Measurements from ENCODE around the gene DOK4.
"Not testable (repeated sequence)": the region's sequence is repeated elsewhere in the genome, so short reads cannot be mapped to it uniquely, and the experiment has no call there.

The DOK4 gene

DNA sequence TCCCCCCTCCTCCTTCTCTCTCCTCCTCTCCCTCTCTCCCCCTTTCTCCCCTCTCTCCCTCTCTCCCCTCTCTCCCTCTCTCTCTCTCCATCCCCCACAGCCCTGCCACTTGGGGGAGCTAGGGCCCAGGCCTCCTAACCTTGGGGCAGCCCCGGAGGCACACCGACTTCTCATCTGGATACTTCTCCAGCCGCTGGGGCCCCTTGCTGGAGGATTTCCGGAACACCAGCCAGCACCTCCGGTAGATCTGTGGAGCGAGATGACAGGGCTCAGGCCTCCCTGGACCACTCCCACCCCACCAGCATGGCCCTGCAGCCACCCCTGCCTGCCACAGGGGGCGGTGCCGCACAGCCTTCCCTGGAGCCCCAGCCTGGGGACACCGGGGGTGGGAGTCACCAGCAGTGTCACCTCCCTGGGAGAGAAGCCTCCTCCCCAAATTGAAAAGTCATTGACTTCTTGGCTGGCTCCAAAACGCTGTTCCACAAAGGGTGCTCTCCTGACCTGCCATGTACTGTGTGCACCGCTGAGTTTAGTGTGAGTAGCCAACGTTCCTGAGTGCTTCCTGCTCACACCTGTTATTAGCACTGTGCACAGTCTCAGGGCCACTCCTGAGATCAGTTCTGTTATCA, 10.5 kb downstream of the DOK4 start:
- FAIRE-seq: no peak

DNA sequence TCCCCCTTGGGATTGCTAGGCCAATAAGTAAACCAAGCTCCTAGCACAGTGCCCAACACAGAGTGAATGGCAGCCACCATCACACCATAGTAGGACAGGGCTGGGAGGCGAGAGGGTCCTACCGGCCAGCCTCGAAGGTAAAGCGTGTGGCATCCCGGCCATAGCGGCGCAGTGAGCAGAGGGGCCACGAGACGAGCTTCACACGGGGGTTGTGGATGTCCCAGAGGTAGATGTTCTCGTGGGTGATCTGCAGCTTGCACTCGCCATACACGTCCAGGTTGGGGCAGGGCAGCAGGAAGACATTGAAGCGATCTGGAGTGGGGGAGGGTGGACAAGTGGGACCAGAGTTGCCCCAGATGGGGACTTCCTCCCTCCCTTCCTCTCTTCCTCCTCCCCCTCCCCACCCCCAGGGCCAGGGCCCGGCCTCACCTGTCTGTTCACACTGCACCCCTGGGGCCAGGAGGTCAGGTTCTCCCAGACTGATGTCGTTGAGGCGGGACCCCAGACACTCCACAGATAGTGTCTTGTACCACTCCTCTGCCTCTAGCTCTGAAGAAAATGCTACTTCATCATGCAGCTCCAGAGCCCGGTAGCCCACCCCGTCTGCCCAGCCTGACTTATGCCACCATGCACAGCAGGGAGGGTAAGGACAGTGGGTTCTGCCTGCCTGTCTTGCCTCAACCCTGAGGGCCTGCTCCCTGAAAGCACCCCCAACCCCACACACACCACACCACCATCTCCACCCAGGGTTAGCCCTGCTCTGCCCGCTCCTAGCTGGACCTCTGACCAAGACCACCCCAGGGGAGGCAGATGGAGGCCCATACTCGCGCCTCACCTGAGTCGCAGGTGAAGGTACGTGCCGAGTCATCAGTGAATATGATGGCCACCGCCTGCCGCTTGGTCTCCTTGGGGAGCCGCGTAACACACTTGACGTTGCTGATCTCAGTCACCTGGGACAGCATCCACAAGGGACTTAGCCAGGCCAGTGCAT, 11.3 kb downstream of the DOK4 start:
- FAIRE-seq: no peak

DNA sequence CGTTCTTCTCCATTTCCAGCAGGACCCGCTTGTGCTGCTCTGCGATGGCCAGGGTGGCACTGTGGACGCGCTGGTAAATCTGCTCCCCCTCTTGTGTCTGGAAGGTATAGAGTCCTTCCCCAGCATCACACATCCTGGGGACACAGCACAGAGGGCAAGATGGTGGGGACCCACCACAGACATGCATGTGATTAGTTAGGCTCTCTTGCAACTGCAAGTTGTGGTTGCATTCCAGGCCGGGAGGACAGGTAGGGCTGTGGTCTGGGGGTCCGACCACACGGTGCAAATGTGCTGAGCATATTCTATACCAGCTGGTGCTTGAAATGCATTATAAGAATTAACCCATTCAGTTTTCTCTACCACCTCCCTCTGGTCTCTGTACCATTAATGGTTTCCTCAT, 12.4 kb downstream of the DOK4 start:
- no peak for FAIRE-seq

DNA sequence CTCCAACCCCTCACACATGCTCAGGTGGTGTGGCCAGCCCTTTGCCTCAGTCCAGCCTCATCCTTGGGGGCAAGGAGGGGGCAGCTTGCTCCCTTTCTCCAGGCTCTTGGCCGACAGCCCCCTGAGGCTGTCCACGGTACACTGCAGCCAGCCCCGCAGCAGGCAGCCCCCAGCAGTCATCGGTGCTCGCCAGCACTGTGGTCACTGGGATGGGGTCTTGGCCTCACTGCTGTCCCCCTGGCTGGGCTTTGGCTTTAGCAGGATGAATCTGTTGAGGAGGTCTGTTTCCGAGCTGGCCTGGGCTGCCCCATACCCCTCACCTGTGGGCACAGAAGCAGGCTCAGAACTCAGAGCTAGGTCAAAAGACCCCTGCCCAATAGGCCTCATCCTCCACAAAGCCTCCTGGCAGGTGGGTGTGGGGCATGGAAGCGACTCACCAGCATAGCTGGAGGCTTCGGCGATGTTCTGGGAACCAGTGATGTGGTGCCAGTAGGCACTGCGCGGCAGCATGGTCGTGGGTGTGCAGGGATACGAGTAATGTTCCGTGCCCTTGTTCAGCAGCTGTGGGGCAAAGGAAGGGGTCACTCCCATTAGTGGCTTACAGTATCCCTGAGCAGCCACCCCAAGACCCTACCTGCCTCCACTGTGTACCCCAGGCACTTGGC, 13.0 kb downstream of the DOK4 start:
- no peak for FAIRE-seq

DNA sequence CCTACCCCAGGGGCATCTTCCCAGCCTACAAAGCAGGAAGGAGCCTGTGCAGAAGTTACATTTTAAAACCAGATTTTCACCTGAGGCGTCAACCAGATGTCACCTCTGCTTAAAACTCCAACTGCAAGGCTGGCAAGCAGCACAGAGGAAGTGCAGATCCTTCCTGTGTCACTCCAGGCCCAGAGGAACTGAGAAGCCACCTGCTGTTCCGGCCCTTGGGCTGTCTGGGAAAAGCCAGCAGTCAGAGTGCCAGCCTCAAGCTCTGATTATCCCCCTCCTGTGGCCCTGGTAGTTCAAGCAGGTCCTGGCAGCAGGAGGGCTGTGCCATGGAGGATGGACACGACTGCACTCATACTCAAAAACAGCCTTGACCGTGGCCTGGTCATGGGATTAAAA, 13.6 kb downstream of the DOK4 start:
- no peak for FAIRE-seq

DNA sequence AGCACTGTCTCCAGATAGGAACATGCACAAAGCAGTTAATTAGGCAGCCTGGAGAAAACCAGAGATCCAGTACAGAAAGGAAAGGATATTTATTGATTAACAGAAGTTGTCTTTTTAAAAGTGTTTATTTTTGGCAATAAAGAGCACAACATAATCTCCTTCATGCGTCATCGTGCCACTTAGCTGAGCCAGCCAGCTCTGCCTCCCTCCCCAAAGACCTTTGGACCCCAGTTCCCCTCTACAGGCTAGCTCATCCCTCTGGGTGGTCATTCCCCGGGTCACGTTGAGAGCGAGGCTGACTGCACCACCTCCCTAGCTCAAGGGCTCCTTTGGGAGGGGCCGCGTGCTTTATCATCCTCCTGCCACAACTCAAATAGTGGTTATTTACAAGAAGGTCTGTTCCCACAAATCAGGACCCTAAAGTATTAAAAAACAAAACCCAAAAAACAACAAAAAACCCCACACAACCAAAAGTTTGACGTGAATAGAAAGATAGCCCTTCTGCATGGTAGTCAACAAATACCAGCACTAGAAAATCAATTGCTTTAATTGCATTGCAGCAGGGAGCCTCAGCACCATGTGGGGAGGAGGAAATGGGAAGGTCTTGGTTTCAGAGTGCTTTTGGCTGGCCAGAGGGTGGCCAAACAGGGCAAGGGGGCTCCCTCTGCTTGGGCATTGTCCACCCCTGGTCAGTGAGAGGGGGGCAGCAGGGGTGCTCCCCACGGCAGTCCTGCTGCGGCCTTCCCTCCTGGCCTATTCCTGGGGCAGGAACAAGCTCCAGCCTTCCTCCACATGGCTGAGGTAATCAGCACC, 14.2 kb downstream of the DOK4 start:
- no peak for FAIRE-seq

DNA sequence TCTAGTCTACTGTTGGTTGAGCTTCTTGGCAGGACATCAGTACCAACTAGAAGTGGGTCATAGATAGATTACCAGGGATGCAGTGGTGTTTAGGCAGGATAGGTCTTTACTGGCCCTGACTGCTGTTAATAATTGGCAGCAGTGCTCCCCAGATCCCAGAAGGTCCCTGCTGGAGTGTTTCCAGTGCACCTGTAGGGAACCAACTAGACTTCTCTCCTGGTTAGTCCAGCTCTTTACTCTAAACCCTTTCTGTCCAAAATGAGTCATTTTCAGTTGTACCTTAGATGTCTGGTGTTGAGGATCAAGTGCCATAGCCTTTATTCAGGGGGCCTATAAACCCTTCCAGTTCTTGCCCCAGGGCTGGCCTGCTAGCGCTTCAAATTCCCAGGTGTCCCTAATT, 15.1 kb downstream of the DOK4 start:
- no peak for FAIRE-seq

DNA sequence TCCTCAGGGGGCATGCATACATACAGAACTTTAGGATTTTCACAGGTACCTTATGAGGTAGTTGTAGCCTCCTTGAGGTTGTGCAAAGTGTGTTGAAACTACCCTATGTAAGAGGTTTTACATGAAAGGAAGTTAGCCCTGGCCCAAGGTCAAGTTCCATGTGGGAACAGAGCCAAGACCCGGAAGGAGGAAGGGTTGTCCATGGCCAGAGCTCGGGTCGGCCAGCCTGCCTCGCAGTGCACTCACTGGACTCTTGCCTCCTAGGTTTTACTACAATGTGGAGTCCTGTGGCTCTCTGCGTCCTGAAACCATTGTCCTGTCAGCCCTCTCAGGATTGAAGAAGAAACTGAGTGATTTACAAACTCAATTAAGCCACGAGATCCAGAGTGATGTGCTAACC, 15.6 kb downstream of the DOK4 start:
- no peak for FAIRE-seq

DNA sequence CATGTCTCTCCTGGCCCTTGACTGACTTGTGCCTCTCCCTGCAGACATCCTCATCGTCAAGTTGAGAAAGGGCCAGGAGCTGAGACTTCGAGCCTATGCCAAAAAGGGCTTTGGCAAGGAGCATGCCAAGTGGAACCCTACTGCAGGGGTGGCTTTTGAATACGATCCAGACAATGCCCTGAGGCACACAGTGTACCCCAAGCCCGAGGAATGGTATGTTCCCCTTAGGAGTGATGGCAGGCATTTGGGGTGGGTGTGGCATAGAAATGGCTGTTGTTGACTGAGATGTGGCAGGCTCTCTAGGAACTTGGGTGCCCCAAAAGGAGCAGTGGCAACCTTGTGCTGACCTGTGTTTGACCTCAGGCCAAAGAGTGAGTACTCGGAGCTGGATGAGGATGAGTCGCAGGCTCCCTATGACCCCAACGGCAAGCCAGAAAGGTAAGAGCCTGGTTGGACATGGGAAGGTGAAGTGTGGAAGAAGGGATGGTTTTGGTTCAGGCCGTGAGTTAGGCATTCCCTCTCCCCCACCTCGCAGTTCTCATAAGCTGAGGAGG, 16.3 kb downstream of the DOK4 start:
- no peak for FAIRE-seq

DNA sequence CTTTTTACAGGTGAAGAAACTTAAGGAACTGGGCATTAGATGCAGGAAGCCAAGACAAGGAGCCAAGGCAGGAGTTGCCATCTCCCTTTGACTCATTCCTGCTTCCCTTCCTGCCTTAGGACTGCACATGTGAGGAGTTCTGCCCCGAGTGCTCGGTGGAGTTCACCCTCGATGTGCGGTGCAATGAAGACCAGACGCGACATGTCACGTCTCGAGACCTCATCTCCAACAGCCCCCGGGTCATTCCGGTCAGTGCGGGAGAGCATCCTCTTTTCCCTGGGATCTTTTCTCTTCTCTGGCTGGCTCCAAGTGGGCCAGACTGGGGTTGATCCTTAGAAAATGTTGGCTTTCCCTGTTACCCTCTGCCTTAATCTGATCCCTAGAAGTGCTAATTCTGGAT, 17.2 kb downstream of the DOK4 start:
- no peak for FAIRE-seq

DNA sequence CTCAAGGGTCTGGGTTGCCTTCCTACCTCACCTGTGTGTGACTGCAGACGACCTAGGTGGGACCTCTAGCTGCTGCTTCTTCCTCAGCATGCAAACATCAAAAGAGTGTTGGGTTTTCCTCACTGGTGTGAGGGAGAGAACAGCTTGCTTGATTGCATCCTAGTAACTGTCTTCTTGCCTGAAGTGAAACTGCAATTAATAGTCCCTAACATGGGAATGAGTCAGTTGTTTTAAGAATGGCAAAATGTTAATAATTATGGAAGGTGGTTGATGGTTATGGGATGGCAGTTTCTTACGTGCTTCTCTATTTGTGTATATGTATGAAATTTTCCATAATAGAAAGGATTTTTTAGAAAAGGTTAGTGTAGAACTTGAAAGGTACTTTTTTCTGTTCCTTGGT, 17.9 kb downstream of the DOK4 start:
- FAIRE-seq: no peak

DNA sequence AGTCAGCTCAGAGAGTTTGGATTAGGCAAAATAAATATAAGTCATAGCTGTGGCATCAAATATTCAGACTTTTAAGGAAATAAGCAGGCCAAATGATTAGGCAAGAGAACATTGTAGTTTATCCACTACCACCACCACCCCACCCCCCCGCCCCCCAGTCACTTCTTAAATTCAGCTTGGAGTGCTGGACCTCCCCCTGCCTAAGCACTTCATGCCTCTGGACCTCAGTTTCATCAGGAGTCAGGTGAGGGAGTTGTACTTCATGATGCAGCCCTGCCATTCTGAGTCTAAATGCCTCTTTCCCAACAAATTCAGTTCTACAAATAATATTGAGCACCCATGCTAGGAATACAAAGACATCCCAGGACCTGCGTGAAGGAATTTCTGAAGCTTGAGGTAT, 21.8 kb downstream of the DOK4 start:
- no peak for FAIRE-seq

DNA sequence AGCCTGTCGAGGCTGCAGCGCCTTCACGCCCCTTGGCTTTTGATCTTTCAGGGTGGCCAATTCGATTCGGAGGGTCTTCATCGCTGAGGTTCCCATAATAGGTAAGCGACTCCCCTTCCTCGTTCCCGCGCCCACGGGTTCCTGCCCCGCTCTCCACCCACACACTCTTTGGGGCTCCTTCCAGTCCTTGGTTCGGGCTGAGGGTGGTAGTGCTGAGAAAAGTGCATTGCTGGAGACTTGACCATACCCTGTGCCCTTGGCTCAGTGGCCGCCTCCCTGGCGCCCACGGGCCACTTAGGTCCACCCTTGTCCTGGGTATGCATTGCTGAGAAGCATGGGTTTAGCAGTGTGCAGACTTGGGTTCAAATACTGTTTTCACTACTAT, 23.3 kb downstream of the DOK4 start:
- no peak for FAIRE-seq

DNA sequence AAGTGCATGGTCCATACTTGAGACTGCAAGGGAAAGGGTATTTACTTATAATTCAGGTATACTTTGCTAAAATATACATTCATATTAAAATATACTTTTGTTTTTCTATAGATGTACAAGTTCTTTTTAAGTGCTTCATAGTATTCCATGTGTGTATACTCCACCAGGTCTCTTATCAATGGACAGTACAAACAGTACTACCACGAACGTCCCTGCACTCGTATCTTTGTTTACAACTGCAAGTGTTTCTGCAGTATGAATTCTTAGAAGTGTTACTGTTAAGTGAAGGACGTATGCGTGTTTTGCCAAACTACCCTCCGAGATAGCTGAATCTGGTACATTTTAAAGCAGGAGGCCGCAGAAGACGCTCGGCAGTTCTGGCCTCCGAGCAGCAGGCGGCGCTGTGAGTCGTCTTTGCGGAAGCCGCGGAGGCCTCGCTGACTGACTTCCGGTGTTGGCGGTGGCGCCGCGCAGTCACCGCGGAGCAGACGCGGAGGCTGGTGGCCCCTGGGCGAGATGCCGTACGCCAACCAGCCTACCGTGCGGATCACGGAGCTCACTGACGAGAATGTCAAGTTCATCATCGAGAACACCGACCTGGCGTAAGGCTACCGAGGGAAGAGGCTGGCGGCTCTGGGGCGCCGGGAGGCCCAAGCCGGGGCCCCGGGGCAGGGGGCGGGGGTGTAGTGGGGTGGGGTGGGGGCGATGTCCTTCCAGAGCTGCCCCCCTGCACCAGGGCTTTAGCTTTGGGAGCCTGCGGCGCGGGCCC, 23.9 kb downstream of the DOK4 start, which contains the start of gene POLR2C:
TSS of gene POLR2C (plus strand) at position 471 of the 769 bp plus-strand sequence. CDS start at position 517, 46 bp downstream.
- no peak for FAIRE-seq

DNA sequence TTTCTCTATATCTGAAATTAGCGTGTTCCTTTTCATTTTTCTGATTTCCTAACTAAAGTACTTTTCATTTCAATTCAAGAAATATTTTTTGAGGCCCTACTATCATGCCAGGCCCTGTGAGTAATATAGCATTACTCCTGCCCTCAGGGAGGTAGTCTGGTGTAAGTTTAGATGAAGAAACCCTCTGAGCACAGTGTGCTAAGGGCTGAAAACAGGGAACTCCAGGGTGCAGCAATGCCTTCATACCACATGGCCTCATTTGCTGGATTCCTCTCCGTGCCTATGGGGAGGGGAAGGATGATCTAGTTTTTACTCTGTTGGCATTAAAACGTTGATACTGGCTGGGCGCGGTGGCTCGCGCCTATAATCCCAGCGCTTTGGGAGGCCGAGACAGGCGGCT, 34.3 kb downstream of the DOK4 start:
- no peak for FAIRE-seq

DNA sequence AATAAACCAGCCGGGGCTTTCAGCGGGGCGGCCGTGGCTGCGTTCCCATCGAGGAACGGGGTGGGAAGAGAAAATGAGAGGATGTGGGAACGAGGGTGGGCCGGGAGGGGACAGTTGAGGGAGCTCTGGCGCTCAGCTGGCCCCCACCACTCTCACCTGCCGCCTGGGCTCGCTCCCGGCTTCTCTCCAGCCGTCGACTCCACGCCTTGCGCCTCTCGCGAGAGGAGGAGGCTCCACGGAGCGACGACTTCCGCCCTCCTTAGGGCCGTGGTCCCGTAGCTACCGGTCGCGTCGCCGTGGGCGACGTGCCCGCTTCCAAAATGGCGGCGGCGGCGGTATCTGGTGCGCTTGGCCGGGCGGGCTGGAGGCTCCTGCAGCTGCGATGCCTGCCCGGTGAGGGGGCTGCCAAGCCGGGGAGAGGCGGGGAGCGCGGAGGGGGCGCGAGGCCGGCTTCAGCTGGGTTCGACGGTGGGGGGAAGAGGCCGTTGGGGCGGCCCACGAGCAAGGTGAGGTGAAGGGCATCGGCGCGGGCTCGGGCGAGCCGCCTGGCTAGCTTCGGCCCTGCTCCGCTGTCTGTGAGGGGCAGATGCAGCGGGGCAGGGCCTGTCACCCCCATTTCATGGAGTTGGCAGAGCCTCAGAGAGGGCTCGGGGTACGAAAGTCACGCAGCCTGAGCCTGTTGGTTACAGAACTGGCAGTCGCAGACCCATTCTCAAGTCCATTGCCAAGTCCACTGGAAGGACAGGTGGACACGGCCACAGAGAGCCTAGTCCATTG, 38.9 kb downstream of the DOK4 start, which contains the start of the genes CIAPIN1 and COQ9:
TSS of gene CIAPIN1 (minus strand) at position 200 of the 777 bp plus-strand sequence. CDS start 6,457 bp downstream, outside the sequence.
TSS of gene COQ9 (plus strand) at position 294 of the 777 bp plus-strand sequence. CDS start at position 321, 27 bp downstream.
- FAIRE-seq: no peak

DNA sequence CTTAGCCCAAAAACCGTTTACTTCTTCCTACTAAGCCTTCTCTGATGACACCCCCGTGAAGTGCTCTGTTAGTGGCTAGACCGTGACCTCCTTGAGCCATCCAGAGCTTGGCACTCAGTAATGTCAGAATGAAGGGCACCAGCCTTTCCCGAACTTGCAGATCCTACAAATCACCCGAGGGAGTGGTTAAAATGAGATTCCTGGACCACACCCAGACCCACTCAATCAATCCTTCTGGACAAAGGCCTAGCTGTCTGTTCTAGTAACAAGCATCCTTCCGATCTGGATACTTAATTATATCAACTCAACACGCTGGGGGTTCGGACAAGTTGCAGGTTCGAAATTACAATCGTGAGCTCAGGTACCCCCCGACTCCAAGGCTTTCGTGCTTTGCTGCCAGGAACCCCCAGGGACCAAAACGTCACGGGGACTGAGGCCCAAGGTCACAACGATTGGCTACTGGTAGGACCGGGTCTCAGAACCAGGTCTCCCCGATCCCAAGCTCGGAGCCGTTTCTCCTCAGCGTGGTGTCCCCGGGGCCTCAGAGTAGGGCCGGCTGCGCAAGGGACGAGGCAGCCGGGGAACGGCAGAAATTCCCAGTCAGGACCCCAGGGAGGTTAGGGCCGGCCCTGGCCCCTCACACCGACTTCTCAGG, 39.6 kb downstream of the DOK4 start:
- FAIRE-seq: no peak

DNA sequence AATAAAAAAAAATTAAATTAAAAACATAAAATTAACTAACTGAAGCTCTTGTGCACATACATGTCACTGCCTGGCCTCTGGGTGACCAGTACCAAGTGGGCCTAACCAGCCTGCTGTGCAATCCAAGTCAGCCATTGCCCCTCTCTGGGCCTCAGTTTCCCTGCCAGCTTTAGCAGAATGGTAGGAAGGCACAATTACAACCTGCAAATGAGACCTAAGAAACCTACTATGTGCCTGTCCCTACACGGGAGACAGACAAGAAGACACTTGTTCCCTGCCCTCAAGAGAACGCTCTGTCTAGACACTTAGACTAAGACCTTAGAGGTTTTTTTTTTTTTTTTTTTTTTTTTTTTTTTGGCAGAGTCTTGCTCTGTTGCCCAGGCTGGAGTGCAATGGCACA, 40.8 kb downstream of the DOK4 start:
- FAIRE-seq: no peak

DNA sequence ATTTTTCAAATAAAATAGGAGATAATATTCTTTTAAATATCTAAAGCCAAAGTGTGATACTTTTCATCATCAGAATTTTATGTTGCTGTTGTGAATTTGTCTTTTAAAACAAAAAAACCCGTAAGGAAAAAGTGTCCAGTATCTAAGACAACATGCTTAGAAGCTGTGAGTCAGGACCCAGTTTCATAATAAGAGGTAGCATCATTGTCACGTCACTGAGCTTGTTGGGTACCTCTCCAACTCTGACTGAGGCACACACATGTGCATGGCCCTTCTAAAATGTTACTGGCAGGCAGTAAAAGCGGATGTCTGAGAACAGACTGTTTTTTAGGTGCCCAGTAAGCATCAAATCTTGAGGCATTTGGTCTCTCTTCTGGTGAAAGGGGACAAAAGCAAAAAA, 41.6 kb downstream of the DOK4 start:
- FAIRE-seq: no peak

DNA sequence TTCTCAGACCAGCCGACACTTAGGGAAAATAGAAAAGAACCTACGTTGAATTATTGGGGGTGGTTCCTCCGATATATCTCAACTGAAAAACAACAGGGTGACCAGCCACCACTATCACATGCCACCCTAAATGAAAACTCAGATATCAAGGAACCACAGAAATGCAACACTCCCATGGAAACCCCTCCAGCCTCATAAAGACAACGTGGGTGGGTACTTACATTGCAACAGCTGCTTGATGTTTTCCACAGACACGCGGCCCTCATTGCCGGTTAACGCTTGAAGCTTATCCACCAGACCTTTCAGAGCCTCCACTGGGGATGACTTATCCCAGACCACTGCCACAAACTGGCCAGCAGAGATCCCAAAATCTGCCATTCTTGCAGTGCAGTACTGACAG, 45.7 kb downstream of the DOK4 start:
- not testable (repeated sequence) for FAIRE-seq

Measured in A204.1 (cell line).